ENCODE data around the gene KCTD14.
"Not testable (repeated sequence)": the region's sequence is repeated elsewhere in the genome, so short reads cannot be mapped to it uniquely, and the experiment has no call there.

The KCTD14 gene

GRCh38 chr11:78025378-78025777, 2.3 kb upstream of the KCTD14 start:
- H3K4me1 ChIP-seq (ENCODE audit: insufficient read depth, low read length): peaks cover 3% of the 10 kb centered on the region; the same call in 1 of the 2 replicates
- no peaks in the 10 kb centered on the region for H3K9me3 ChIP-seq (ENCODE audit: control insufficient read depth, insufficient read depth, low read length)
- no peaks in the 10 kb centered on the region for H3K36me3 ChIP-seq (ENCODE audit: insufficient read depth, low read length)
- no peak overlapping the region for H3K9ac ChIP-seq (ENCODE audit: low read depth, low read length)

GRCh38 chr11:78023426-78023825, 350 bp upstream of the KCTD14 start:
- H3K36me3 ChIP-seq (ENCODE audit: insufficient read depth, low read length): no peaks in the 10 kb centered on the region
- peak overlapping the region; percentile 75 for H3K9ac ChIP-seq (ENCODE audit: low read depth, low read length)
- H3K4me1 ChIP-seq (ENCODE audit: insufficient read depth, low read length): no peaks in the 10 kb centered on the region; the same call in 1 of the 2 replicates
- no peaks in the 10 kb centered on the region for H3K9me3 ChIP-seq (ENCODE audit: control insufficient read depth, insufficient read depth, low read length)

GRCh38 chr11:78021611-78022010, 1.5 kb downstream of the KCTD14 start:
- Histone ChIP-seq H3K36me3 (ENCODE audit: insufficient read depth, low read length) (no peaks in the 10 kb centered on the region), H3K9ac (ENCODE audit: low read depth, low read length) (no peak overlapping the region), H3K4me1 (ENCODE audit: insufficient read depth, low read length) (no peaks in the 10 kb centered on the region; the same call in 1 of the 2 replicates), H3K9me3 (ENCODE audit: control insufficient read depth, insufficient read depth, low read length) (no peaks in the 10 kb centered on the region)

- Histone ChIP-seq H3K9ac (ENCODE audit: low read depth, low read length) (no peak overlapping the region), H3K36me3 (ENCODE audit: insufficient read depth, low read length) (no peaks in the 10 kb centered on the region; the same call in 1 of the 2 replicates), H3K9me3 (ENCODE audit: control insufficient read depth, insufficient read depth, low read length) (no peaks in the 10 kb centered on the region), H3K4me1 (ENCODE audit: insufficient read depth, low read length) (no peaks in the 10 kb centered on the region; the same call in 1 of the 2 replicates)
Measured at GRCh38 chr11:78020246-78020645, 2.8 kb downstream of the KCTD14 start.

GRCh38 chr11:78019808-78020207, 3.3 kb downstream of the KCTD14 start:
- Histone ChIP-seq H3K9me3 (ENCODE audit: control insufficient read depth, insufficient read depth, low read length) (no peaks in the 10 kb centered on the region), H3K9ac (ENCODE audit: low read depth, low read length) (no peak overlapping the region), H3K4me1 (ENCODE audit: insufficient read depth, low read length) (no peaks in the 10 kb centered on the region; the same call in 1 of the 2 replicates), H3K36me3 (ENCODE audit: insufficient read depth, low read length) (no peaks in the 10 kb centered on the region; the same call in 1 of the 2 replicates)

GRCh38 chr11:78015878-78016277, 7.2 kb downstream of the KCTD14 start:
- no peaks in the 10 kb centered on the region for H3K9me3 ChIP-seq (ENCODE audit: control insufficient read depth, insufficient read depth, low read length)
- no peak overlapping the region for H3K9ac ChIP-seq (ENCODE audit: low read depth, low read length)
- H3K4me1 ChIP-seq (ENCODE audit: insufficient read depth, low read length): no peaks in the 10 kb centered on the region; the same call in 1 of the 2 replicates

GRCh38 chr11:78014937-78015520, 8.0 kb downstream of the KCTD14 start:
- not testable (repeated sequence) for H3K9me3 ChIP-seq (ENCODE audit: control insufficient read depth, insufficient read depth, low read length); H3K4me1 ChIP-seq (ENCODE audit: insufficient read depth, low read length); H3K36me3 ChIP-seq (ENCODE audit: insufficient read depth, low read length); H3K9ac ChIP-seq (ENCODE audit: low read depth, low read length)

More at GRCh38 chr11:78015878-78016277, 7.2 kb downstream of the KCTD14 start:
- no peaks in the 10 kb centered on the region; the same call in 1 of the 2 replicates for H3K36me3 ChIP-seq (ENCODE audit: insufficient read depth, low read length)

GRCh38 chr11:78011301-78011700, 11.8 kb downstream of the KCTD14 start:
- no peaks in the 10 kb centered on the region for H3K9me3 ChIP-seq (ENCODE audit: control insufficient read depth, insufficient read depth, low read length)

GRCh38 chr11:78010755-78011154, 12.3 kb downstream of the KCTD14 start:
- H3K9me3 ChIP-seq (ENCODE audit: control insufficient read depth, insufficient read depth, low read length): no peaks in the 10 kb centered on the region
- H3K9ac ChIP-seq (ENCODE audit: low read depth, low read length): no peak overlapping the region
- H3K4me1 ChIP-seq (ENCODE audit: insufficient read depth, low read length): no peaks in the 10 kb centered on the region
- no peaks in the 10 kb centered on the region; the same call in 1 of the 2 replicates for H3K36me3 ChIP-seq (ENCODE audit: insufficient read depth, low read length)

More at GRCh38 chr11:78011301-78011700, 11.8 kb downstream of the KCTD14 start:
- no peaks in the 10 kb centered on the region for H3K4me1 ChIP-seq (ENCODE audit: insufficient read depth, low read length)
- no peak overlapping the region for H3K9ac ChIP-seq (ENCODE audit: low read depth, low read length)
- no peaks in the 10 kb centered on the region; the same call in 1 of the 2 replicates for H3K36me3 ChIP-seq (ENCODE audit: insufficient read depth, low read length)

GRCh38 chr11:78010304-78010703, 12.8 kb downstream of the KCTD14 start:
- no peaks in the 10 kb centered on the region for H3K36me3 ChIP-seq (ENCODE audit: insufficient read depth, low read length)
- H3K4me1 ChIP-seq (ENCODE audit: insufficient read depth, low read length): no peaks in the 10 kb centered on the region
- no peak overlapping the region for H3K9ac ChIP-seq (ENCODE audit: low read depth, low read length)
- no peaks in the 10 kb centered on the region for H3K9me3 ChIP-seq (ENCODE audit: control insufficient read depth, insufficient read depth, low read length)

GRCh38 chr11:78009062-78009461, 14.0 kb downstream of the KCTD14 start:
- Histone ChIP-seq H3K36me3 (ENCODE audit: insufficient read depth, low read length) (no peaks in the 10 kb centered on the region), H3K9ac (ENCODE audit: low read depth, low read length) (no peak overlapping the region), H3K4me1 (ENCODE audit: insufficient read depth, low read length) (no peaks in the 10 kb centered on the region), H3K9me3 (ENCODE audit: control insufficient read depth, insufficient read depth, low read length) (no peaks in the 10 kb centered on the region)

- H3K4me1 ChIP-seq (ENCODE audit: insufficient read depth, low read length): 0 out of 2 replicates have a peak, but pooled peaks cover 3% of the 10 kb centered on the region
- no peaks in the 10 kb centered on the region for H3K9me3 ChIP-seq (ENCODE audit: control insufficient read depth, insufficient read depth, low read length)
- no peak overlapping the region for H3K9ac ChIP-seq (ENCODE audit: low read depth, low read length)
- H3K36me3 ChIP-seq (ENCODE audit: insufficient read depth, low read length): no peaks in the 10 kb centered on the region
Measured at GRCh38 chr11:78000193-78000592, 22.9 kb downstream of the KCTD14 start.

- Histone ChIP-seq H3K9ac (ENCODE audit: low read depth, low read length) (no peak overlapping the region), H3K9me3 (ENCODE audit: control insufficient read depth, insufficient read depth, low read length) (no peaks in the 10 kb centered on the region), H3K36me3 (ENCODE audit: insufficient read depth, low read length) (no peaks in the 10 kb centered on the region), H3K4me1 (ENCODE audit: insufficient read depth, low read length) (0 out of 2 replicates have a peak, but pooled peaks cover 3% of the 10 kb centered on the region)
Measured at GRCh38 chr11:77999446-78000030, 23.5 kb downstream of the KCTD14 start.

- H3K36me3 ChIP-seq (ENCODE audit: insufficient read depth, low read length): no peaks in the 10 kb centered on the region
- peak within 1 kb of the TSS; percentile 81 for H3K9ac ChIP-seq (ENCODE audit: low read depth, low read length)
- H3K9me3 ChIP-seq (ENCODE audit: control insufficient read depth, insufficient read depth, low read length): no peaks in the 10 kb centered on the region
- H3K4me1 ChIP-seq (ENCODE audit: insufficient read depth, low read length): 0 out of 2 replicates have a peak, but pooled peaks cover under 1% of the 10 kb centered on the region
Measured at GRCh38 chr11:77994434-77995362, 28.4 kb downstream of the KCTD14 start, which contains the start of gene INTS4. TSS of gene INTS4 (minus strand) at chr11:77994668. CDS start at chr11:77994643, 25 bp downstream.

Data from ES-I3 (cell line).